GM19023 (cell line): ENCODE data around the gene RAB3GAP2.
"Not testable (repeated sequence)": the region's sequence is repeated elsewhere in the genome, so short reads cannot be mapped to it uniquely, and the experiment has no call there.

Experiments
- ATAC-seq: cut with Tn5 transposase; IDR thresholded peaks from one replicate; pipeline ENCODE4 v1.9.1; 2021; ENCODE audit warnings: mild to moderate bottlenecking, moderate library complexity; ENCODE audit not compliant: unreplicated experiment

The RAB3GAP2 gene

DNA sequence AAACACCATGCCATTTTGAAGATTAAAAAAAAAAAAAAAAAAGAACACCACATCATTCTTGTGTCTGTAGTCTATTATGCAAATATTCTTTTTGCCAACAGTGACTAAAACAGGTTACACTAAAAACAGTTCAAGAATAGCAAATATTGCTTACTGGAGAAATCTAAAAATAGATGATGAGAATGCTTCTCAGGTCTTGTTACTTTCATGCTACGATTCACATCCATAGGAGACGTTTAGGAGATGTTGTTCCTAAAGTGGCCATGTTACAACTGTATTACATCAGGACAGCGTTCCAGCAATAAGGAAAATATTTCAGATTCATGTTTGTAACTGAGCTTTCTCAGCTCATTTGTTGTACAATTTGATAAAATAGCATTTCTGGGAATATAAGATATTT lies 32.3 kb downstream of the RAB3GAP2 start:
- ATAC-seq, result no peak

DNA sequence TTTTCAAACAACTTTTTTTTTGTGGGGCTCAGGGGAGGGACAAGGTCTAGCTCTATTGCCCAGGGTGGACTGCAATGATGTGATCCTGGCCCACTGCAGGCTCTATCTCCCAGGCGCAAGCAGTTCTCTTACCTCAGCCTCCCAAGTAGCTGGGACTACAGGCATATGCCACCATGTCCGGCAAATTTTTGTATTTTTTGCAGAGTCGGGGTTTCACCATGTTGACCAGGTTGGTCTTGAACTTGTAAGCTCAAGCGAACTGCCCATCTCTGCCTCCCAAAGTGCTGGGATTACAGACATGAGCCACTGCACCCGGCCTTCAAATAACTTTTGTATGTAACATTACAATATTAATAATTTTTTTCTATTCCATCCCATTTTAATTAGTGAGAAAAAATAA lies 33.0 kb downstream of the RAB3GAP2 start:
- ATAC-seq, result no peak

DNA sequence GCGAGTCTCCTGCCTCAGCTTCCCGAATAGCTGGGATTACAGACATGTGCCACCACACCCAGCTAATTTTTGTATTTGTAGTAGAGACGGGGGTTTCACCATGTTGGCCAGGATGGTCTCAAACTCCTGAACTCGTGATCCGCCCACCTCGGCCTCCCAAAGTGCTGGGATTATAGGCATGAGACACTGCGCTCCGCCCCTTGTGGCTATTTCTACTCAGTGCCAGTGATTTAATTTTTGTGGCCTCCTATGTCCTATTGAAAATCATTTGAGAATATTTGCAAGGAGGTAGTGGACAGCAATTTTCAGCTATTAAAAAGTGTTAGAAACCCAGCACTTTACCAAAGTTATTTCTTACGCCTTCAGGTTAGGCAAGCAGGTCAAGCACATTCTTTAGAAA lies 36.0 kb downstream of the RAB3GAP2 start:
- ATAC-seq, result not testable (repeated sequence)

DNA sequence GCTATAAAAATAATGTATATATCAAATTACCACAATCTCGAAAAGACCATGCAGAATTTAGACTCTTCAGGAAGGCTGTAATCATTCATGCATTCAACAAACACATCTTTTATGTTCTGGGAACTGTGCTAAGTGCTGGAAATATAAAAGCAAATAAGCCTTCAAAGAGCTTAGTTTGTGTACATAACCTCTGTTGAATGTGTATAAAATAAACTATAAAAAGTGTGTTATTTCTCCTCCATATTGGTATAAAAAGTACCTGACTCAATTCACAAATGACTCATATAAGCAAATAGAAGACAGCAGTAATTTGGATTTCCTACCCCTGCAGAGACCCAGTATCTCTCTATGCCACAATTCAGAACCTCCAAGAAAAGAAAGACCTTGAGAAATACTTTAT lies 36.8 kb downstream of the RAB3GAP2 start:
- no peak for ATAC-seq

DNA sequence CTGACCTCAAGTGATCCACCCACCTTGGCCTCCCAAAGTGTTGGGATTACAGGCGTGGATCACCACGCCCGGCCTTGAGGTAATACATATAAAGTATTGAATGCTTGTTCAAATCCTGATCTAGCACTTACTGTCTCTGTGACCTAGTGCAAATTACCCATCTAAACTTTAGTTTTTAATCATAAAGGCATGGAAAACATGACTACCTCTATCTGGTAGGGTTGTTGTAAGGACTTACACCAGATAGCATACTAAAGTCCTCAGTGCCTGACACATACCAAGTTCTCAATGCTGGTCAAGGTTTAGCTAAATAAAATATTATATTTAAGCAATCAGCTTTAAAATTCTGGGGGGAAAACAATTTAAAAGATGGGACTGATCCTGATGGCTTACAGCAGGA lies 38.3 kb downstream of the RAB3GAP2 start:
- ATAC-seq, result no peak

DNA sequence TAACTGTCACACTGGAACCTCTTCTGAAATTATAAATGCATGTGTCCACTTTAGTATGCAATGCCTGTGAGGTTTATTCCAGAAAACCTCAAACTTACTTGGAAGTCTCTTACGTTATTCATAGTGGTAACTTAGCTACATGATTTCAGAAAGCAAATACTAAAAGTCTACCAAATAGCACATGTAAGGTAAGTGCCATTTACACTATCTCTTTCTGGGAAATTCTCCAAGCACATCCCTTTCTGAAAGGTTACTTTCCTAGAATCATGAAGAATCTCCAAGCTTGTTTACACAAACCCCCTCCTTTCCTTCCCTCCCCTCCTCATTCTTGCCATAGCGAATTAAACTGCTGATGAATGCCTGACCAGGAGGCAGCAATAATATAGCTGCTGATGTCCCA lies 42.5 kb downstream of the RAB3GAP2 start:
- ATAC-seq, result no peak

DNA sequence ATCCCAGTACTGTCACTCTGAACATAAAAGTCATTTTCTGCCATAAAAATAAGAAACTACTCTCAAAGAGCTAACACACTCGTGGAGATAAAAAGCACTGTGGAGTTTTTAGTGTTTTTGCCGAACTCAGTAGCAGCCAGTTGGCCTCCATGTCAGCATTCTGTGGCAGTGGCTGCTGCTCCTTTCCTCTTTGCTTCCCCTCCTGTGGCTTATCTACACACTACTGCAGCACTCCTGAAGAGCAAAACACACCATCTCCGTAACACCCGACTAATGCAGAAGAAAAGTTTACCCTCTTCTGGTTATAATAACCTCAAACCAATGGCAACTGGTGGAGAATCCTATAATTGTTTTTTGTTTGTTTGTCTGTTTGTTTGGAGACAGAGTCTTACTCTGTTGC lies 44.9 kb downstream of the RAB3GAP2 start:
- ATAC-seq, result no peak

DNA sequence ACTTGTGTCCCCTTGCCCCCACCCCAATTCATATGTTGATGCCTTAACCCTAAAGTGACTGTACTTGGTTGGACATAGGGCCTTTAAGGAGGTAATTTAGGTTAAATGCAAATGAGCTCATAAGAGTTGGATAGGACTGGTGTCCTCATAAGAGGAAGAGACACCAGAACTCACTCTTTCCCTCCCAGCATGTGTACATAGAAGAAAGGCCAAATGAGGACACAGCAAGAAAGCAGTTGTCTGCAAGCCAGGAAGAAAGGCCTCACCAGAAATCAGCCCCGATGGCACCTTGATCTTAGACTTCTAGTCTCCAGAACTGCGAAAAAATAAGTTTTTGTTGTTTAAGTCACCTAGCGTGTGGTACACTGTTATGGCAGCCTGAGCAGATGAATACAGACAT lies 45.5 kb downstream of the RAB3GAP2 start:
- no peak for ATAC-seq

DNA sequence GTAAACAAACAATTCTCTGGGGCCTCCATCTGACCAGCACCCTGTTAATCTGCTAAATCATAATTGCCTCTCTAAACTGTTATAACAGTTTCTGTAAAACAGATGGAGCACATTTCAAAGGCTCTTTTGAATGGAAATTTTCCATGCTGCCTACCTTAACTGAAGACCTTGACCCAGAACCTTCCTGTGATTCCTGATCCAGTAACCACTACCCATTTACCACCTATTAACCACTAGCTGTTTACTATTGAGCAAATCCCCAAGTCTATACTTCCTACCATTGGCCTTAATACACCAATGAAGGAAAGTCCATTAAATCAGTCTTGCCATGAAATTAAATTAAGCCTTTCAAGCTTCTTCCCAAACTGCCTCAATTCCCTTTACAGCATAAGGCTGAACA lies 46.3 kb downstream of the RAB3GAP2 start:
- ATAC-seq, result no peak

DNA sequence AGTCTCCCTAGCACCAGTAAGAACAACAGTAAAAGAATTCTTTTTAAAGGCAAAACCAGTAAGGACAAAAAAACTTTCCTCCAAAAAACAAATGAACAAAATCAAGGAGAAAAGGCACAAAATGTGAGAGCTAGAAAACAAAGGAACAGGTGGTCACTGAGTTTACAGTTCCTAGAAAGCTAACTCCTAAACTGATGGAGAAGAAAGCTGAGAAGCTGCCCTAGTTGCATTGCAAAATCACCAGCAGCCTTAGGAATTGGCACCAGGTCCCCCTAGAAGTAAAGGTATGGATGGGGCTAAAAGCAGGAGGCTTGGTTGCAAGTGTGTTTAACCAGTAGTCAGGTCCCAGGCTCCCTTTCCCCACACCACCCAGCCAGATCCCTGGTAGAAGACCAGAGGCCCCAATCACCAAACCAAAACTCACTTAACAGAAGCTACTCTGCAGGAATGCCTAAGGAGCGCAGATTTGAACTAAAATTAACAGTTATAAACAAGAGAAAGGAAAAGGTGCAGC lies 47.6 kb downstream of the RAB3GAP2 start:
- ATAC-seq, result no peak

DNA sequence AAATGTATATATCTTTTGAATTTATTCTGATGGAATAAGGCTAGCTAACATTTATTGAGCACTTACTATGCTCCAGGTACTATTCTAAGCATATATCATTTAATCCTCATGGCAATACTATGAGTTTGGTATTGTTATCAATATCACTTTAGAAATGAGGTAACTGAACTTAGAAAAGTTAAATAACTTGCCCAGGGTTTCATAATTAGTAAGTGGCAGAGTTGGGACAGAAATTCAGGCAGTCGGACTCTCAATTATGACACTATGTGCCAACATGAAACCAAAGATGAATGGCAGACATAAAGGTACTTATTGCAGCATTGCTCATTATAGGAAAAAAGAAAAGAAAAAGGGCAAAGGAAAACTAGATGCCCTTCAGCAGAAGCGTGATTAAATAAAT lies 48.2 kb downstream of the RAB3GAP2 start:
- ATAC-seq, result no peak

DNA sequence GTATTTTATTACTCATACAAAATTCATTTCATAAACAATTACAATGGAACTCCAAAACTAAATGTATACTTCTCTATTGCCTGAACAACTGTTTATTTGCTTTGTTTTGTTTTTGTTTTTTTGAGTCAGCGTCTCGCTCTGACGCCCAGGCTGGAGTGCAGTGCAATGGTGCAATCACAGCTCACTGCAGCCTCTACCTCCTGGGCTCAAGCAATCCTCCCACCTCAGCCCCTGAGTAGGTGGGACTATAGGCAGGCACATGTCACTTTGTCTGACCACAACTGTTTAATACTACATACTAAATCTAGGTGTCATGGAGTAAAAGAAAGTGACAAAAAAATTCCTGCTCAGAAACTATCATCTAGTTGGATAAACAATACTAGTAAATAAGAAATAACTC lies 49.3 kb downstream of the RAB3GAP2 start:
- ATAC-seq, result no peak

DNA sequence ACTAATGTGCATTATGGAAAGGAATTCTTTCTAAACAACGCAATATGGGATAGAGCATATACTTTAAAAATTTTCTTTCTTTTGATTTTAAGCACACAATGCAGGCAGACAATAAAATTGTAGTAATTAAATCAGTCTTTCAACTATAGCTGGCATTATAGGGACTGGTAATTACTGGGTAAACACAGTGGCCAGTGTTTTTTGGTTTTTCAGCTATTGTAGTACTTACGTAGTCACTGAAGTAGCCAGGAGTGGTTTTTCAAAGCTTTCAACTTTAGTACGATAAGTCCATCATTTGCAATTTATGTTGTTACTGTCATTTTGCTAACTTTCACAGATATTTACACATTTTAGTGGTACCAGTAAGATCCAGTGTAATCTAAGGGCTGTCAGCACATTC lies 50.6 kb downstream of the RAB3GAP2 start:
- ATAC-seq, result no peak

DNA sequence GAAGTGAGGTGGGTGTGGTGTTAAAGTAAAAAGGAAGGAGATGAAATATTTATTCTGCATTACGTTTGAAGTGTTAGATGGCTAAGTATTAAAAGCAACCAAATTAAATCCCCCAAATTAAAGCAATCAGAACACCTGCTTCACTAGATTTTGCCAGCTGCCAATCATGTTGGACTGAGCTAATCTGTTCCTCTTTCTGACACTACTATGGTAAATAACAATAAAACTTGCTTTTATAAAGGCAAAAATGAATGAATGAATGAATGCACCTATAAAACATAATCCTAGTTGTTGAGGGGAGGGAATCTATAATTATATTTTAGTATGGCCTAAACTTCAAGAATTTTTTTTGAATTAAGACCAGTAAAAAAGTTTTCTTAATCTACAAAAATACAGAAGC lies 51.0 kb downstream of the RAB3GAP2 start:
- no peak for ATAC-seq

DNA sequence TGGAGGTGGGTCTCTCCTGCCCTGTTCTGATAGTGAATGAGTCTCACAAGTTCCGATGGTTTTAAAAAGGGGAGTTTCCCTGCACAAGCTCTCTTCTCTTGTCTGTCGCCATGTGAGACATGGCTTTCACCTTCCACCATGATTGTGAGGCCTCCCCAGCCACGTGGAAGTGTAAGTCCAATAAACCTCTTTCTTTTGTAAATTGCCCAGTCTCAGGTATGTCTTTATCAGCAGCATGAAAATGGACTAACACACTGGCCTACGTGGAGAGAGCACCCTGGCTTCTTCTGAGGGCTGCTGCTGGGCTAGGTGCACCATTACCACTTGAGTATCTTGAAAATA lies 51.6 kb downstream of the RAB3GAP2 start:
- peak; percentile 33 for ATAC-seq

DNA sequence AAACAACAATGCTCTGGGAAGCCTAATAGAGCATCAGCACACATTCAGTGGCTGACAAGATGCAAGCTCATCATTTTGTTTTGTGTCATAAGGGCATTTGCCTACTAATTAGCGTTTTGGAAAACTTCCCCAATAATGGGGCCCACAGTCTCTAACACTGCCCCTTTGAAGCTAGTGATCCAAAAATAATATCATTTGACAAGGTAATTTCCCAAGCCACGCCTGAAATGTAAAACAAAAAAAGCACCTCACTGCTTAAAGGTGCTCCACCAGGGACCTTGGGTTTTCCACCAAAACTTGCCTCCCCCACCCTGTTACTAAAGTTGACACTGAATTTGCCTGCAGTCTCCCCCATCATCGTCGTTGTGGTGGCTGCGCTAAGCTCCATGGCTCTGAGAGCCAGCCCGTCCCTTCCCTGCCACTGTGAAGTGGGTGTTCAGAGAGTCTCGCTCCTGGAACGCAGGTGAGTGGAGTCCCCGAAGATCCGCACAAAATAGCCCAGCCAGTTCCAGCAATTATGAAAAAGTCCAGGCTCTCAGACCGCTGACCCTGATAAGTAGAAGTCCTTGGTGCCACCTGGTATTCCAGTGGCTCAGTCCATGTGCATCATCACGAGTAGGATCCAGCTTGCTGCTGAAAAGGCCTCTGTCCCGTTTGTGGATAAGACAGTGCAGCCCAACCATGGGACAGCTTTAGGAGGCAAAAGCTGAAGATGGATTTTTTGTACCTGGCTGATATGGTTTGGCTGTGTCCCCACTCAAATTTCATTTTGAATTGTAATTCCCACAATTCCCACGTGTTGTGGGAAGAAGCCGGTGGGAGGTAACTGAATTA lies 52.2 kb downstream of the RAB3GAP2 start:
- ATAC-seq, result peak; percentile 64

DNA sequence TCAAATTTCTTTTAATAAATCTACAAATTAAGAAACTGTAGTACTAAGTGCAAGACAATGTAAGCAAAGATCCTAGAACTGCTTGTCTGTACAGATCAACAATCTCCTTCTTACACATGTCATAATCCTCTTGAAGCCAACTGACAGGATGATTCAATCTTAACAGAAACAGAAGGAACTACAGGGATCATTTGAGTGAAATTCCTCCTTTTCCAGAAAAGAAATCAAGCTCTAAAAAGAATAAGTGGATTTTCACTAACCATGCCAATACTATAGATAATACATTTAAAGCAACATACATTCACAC lies 53.2 kb downstream of the RAB3GAP2 start:
- ATAC-seq, result no peak

DNA sequence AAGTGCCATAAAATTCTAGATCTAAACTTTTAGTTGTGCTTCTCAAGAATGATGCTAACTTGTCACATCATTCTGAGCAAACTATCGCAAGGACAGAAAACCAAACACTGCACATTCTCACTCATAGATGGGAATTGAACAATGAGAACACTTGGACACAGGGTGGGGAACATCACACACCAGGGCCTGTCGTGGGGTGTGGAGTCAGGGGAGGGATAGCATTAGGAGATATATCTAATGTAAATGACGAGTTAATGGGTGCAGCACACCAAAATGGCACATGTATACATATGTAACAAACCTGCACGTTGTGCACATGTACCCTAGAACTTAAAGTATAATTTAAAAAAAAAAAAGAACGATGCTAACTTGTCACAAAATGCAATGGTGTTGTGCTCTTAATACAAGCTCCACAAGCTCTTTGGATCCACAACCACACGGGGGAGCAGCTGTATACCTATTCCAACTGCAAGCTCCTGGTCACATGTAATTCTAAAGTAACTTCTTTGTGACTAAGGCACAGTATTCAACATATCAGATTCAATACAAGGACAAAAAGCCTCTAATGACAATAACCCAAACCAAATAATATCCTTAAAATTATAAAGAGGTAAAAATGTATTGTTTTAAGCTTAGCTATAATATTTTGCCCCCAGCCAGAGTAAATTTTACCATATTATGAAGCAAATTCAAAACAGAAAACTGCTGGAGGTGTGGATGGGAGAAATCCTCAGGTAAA lies 53.7 kb downstream of the RAB3GAP2 start:
- ATAC-seq, result not testable (repeated sequence)

DNA sequence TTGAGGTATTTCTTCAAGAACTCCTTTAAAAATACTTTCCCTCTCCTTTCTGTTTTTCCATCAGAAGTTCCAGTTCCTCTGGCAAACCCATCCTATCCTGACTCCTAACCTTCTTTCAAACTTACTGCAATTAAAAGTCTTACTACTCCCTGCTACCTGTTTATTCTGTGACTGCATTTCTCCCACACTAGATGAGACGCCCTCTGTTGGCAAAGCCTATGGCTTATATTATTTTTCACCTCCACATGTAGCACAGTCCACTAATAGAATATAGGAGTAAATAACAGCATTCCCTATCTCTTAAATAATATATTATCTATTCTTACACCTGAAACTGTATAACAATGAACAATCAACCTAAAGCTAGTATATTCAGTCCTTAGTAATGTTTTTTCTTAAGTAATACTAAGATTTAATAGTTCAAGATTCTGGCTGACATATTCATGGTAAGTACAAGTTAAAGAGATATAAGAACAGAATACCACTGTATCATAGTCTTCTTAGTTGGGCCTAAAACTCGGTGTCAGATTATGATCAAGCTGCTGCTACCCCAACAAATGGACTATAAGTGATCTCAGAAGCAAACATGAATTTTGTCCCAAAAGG lies 54.8 kb downstream of the RAB3GAP2 start:
- no peak for ATAC-seq

DNA sequence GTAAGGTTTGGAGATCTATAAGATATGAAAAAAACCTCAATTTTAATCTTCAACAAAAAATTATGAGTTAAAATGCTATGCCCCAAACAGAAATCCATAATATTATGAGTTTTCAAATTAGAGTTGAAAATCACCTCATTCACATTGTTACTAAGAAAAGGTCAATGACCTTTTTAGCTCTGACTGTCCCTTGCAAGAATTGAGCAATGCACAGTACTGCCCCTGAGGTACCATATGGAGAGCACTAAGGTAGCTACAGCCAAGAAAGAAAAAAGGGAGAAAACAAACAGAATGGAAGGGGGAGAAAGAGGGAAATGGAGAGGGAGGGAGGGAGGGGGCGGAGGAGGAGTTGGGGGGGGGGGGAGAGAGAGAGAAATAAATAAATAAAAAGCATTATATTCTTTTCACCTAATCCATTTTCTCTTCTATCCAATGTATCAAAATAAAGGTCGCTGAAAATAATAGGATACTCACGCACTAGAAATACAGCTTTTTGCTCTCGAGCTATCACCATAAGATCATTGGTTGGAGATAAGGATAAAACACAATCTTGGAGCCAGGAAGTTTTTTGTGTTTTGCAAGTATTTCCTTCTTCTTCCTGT lies 58.8 kb downstream of the RAB3GAP2 start:
- ATAC-seq, result no peak

DNA sequence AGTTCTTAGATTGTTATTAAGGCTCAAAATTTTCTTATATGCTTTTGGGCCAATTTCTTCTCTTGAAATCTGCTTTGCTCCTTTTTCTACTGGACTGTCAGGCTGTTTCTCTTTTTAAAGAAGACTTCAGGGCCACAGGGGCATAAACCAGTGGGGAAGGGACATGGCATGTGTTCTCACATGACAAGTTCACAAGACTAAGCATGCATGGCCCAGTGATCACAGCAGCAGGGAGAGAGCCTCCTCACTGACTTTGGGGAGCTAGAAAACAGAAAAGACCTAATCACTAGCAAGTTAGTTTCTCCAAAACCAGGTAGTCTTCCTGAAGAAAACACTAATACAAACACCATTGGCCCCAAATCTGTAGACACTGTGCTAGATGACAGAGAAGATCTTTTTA lies 64.8 kb downstream of the RAB3GAP2 start:
- ATAC-seq, result no peak

DNA sequence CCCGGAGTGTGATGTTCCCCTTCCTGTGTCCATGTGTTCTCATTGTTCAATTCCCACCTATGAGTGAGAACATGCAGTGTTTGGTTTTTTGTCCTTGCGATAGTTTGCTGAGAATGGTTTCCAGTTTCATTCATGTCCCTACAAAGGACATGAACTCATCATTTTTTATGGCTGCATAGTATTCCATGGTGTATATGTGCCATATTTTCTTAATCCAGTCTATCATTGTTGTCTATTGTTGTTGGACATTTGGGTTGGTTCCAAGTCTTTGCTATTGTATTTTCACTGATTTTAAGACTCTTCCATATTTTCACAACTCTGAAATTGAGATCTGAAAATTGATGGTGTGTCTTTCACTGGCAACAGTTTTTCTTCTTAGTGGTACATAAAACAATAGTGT lies 67.5 kb downstream of the RAB3GAP2 start:
- ATAC-seq, result not testable (repeated sequence)
